HT-29 (cell line): ENCODE measurements around the gene BUB1B. TPM values are rescaled to one million over a fixed set of nuclear protein-coding genes. Genes with fewer than 3 reads are reported as not detected.
"Not testable (repeated sequence)": the region's sequence is repeated elsewhere in the genome, so short reads cannot be mapped to it uniquely, and the experiment has no call there.

Experiments used
- DNase-seq: peaks from one replicate; pipeline ENCODE4 v3.0.0-alpha.2; 2015; ENCODE audit warnings: low spot score
- total RNA-seq: library from RNA; depleted of rRNA; stranded (reverse); fragments of >200 nt; shearing (Covaris generic); gene quantifications from 2 replicates; pipeline ENCODE4 v1.2.3, GENCODE V29; 2014; rRNA removed

Gene BUB1B
- 39.8 and 40.1 TPM in 2 replicates for total RNA-seq

- DNase-seq: peak; percentile 97
These were observed at the start of gene BUB1B for GRCh38 chr15:40160689-40161688. BUB1B (plus strand) TSS chr15:40161069; CDS start chr15:40161221, 152 bp downstream.

GRCh38 chr15:40111888-40112287, 49.0 kb upstream of the BUB1B start:
- no peak for DNase-seq

GRCh38 chr15:40112789-40113188, 48.1 kb upstream of the BUB1B start:
- no peak for DNase-seq

GRCh38 chr15:40114218-40114617, 46.7 kb upstream of the BUB1B start:
- DNase-seq: no peak

- DNase-seq: not testable (repeated sequence)
These were observed 45.8 kb upstream of the BUB1B start for GRCh38 chr15:40115106-40115505.

- no peak for DNase-seq
These were observed 45.2 kb upstream of the BUB1B start for GRCh38 chr15:40115670-40116093.

- no peak for DNase-seq
These were observed 42.4 kb upstream of the BUB1B start for GRCh38 chr15:40118473-40118872.

- no peak for DNase-seq
These were observed 38.8 kb upstream of the BUB1B start for GRCh38 chr15:40121911-40122638.

GRCh38 chr15:40122989-40123388, 37.9 kb upstream of the BUB1B start:
- DNase-seq: not testable (repeated sequence)

GRCh38 chr15:40123863-40124262, 37.0 kb upstream of the BUB1B start:
- not testable (repeated sequence) for DNase-seq

- DNase-seq: not testable (repeated sequence)
These were observed 36.5 kb upstream of the BUB1B start for GRCh38 chr15:40124333-40124732.

GRCh38 chr15:40124807-40125285, 36.0 kb upstream of the BUB1B start:
- DNase-seq: peak; percentile 73

- DNase-seq: no peak
These were observed 34.9 kb upstream of the BUB1B start for GRCh38 chr15:40125950-40126349.

- DNase-seq: no peak
These were observed 31.9 kb upstream of the BUB1B start for GRCh38 chr15:40128766-40129660.

GRCh38 chr15:40130118-40130517, 30.8 kb upstream of the BUB1B start:
- no peak for DNase-seq

GRCh38 chr15:40130799-40131502, 29.9 kb upstream of the BUB1B start:
- no peak for DNase-seq

- DNase-seq: no peak
These were observed 27.3 kb upstream of the BUB1B start for GRCh38 chr15:40133544-40133943.

- no peak for DNase-seq
These were observed 26.0 kb upstream of the BUB1B start for GRCh38 chr15:40134885-40135284.

GRCh38 chr15:40135846-40136450, 24.9 kb upstream of the BUB1B start:
- not testable (repeated sequence) for DNase-seq
